HCT116 (cell line): ENCODE measurements around the gene SIRPA. TPM values are rescaled to one million over a fixed set of nuclear protein-coding genes. Genes with fewer than 3 reads are reported as not detected.

Experiments used
- ATAC-seq: fragments of 200-7000 bp; cut with Tn5 transposase; 2 replicates; pipeline ENCODE4 v1.9.1; 2020; ENCODE audit warnings: mild to moderate bottlenecking, moderate library complexity
- BruUV-seq: library from RNA; stranded (reverse); fragments of 400-500 nt; replicated peaks from 2 replicates; lab custom pipeline; 2021; lab: Mats Ljungman, UMichigan
- CTCF ChIA-PET: fragments of 300-600 bp; sonication (Branson Sonifier 250); formaldehyde crosslinking; loops from one replicate; lab custom pipeline; 2021; ENCODE audit warnings: antibody characterized with exemption; lab: Charles Lee
- POLR2A ChIA-PET: fragments of 300-600, 350-600 bp; sonication (Branson Sonifier 250); formaldehyde crosslinking; loops from one replicate; lab custom pipeline; 2021; ENCODE audit warnings: antibody characterized with exemption; lab: Charles Lee
- RAD21 ChIA-PET, 2 experiments: fragments of 300-600 bp; sonication (Branson Sonifier 250); formaldehyde crosslinking; loops; one replicate each; lab custom pipeline; 2023; ENCODE audit warnings: low total read pairs in 2 of 2; ENCODE audit not compliant: uncharacterized antibody in 2 of 2, unreplicated experiment in 2 of 2, low non-redundant PET in 1 of 2; lab: Charles Lee
- DNase-seq: peaks from one replicate; pipeline ENCODE4 v3.0.0-alpha.2; 2010; ENCODE audit warnings: low read depth, low spot score
- H2AFZ ChIP-seq: fragments of 200-600 bp; shearing (Covaris generic), sonication (generic); 2 replicates; pipeline ENCODE4 v1.6.1; 2017; ENCODE audit warnings: low read depth, mixed run types, mixed read lengths, antibody characterized with exemption, low read length; ENCODE audit not compliant: poor library complexity, severe bottlenecking
- H3K27ac ChIP-seq: 2 replicates; pipeline ENCODE4 v1.5.1; 2012; ENCODE audit warnings: low read depth, low read length
- H3K27me3 ChIP-seq: fragments of 200-600 bp; sonication (generic); 2 replicates; pipeline ENCODE4 v1.6.1; 2016; ENCODE audit warnings: mixed run types, low read length, mixed read lengths; ENCODE audit not compliant: insufficient read depth
- H3K36me3 ChIP-seq, 2 experiments: fragments of 200-500 bp in 1 of 2; fragments of 200-600 bp in 1 of 2; sonication (Bioruptor generic) in 1 of 2; sonication (generic) in 1 of 2; 2 replicates each; pipeline versions ENCODE4 v1.5.1 to v1.6.1; 2014 to 2016; ENCODE audit warnings: low read length in 2 of 2, inconsistent platforms in 1 of 2, mixed read lengths in 1 of 2, mixed run types in 1 of 2; ENCODE audit not compliant: insufficient read depth in 2 of 2, control insufficient read depth in 1 of 2
- H3K4me1 ChIP-seq, 2 experiments: fragments of 200-600 bp in 1 of 2; sonication (generic) in 1 of 2; 2 replicates each; pipeline versions ENCODE4 v1.5.1 to v1.6.1; 2012 to 2017; ENCODE audit warnings: low read length in 2 of 2, inconsistent platforms in 1 of 2, mild to moderate bottlenecking in 1 of 2, mixed read lengths in 1 of 2, mixed run types in 1 of 2, moderate library complexity in 1 of 2; ENCODE audit not compliant: insufficient read depth in 2 of 2, control insufficient read depth in 1 of 2
- H3K4me2 ChIP-seq: fragments of 200-600 bp; sonication (generic); 2 replicates; pipeline ENCODE4 v1.6.1; 2017; ENCODE audit warnings: mixed run types, low read length, mixed read lengths
- H3K4me3 ChIP-seq, 2 experiments: fragments of 200-600 bp in 1 of 2; sonication (generic) in 1 of 2; replicated peaks in 1 of 2; 2 replicates each; pipeline ENCODE4 v1.5.1; 2011 to 2016; ENCODE audit warnings: low read length in 2 of 2, control low read depth in 1 of 2, low read depth in 1 of 2, mild to moderate bottlenecking in 1 of 2, mixed read lengths in 1 of 2, mixed run types in 1 of 2
- H3K79me2 ChIP-seq: fragments of 200-600 bp; sonication (generic); 2 replicates; pipeline ENCODE4 v1.6.1; 2017; ENCODE audit warnings: mild to moderate bottlenecking, mixed run types, low read length, moderate library complexity, mixed read lengths; ENCODE audit not compliant: insufficient read depth
- H3K9ac ChIP-seq: fragments of 200-600 bp; sonication (generic); 2 replicates; pipeline ENCODE4 v1.6.1; 2016; ENCODE audit warnings: low read length, mixed read lengths
- H3K9me2 ChIP-seq: fragments of 200-600 bp; sonication (generic), shearing (Covaris generic); 2 replicates; pipeline ENCODE4 v1.6.1; 2017; ENCODE audit warnings: mixed run types, mild to moderate bottlenecking, moderate library complexity; ENCODE audit not compliant: insufficient read depth
- H3K9me3 ChIP-seq, 2 experiments: fragments of 200-500 bp in 1 of 2; fragments of 200-600 bp in 1 of 2; sonication (Bioruptor generic) in 1 of 2; sonication (generic) in 1 of 2; 2 replicates each; pipeline ENCODE4 v1.6.1; 2014 to 2017; ENCODE audit warnings: low read length in 2 of 2, mixed read lengths in 2 of 2, inconsistent platforms in 1 of 2, low read depth in 1 of 2, mild to moderate bottlenecking in 1 of 2, mixed run types in 1 of 2, moderate library complexity in 1 of 2; ENCODE audit not compliant: control insufficient read depth in 1 of 2, insufficient read depth in 1 of 2
- H4K20me1 ChIP-seq: fragments of 200-600 bp; sonication (generic), shearing (Covaris generic); 2 replicates; pipeline ENCODE4 v1.6.1; 2017; ENCODE audit warnings: mixed run types, mild to moderate bottlenecking, moderate library complexity; ENCODE audit not compliant: insufficient read depth
- ATF3 ChIP-seq: IDR thresholded peaks from 2 replicates; pipeline ENCODE4 v1.6.1; 2012
- CTCF ChIP-seq, 3 experiments: fragments of 200-600 bp in 1 of 3; sonication (generic) in 1 of 3; IDR thresholded peaks in 2 of 3; conservative IDR thresholded peaks in 1 of 3; 2 replicates each; pipeline ENCODE4 v1.5.1; 2012 to 2017; ENCODE audit warnings: low read depth in 2 of 3, low read length in 2 of 3, antibody characterized with exemption in 1 of 3, borderline replicate concordance in 1 of 3, control low read depth in 1 of 3, mild to moderate bottlenecking in 1 of 3, mixed read lengths in 1 of 3, mixed run types in 1 of 3, moderate library complexity in 1 of 3; ENCODE audit not compliant: insufficient read depth in 1 of 3
- EGR1 ChIP-seq: IDR thresholded peaks from 2 replicates; pipeline ENCODE4 v1.6.1; 2012; ENCODE audit warnings: low read depth
- POLR2A ChIP-seq: IDR thresholded peaks from 2 replicates; pipeline ENCODE4 v1.7.0; 2011; ENCODE audit warnings: borderline replicate concordance; ENCODE audit not compliant: insufficient read depth, insufficient read length; ENCODE audit errors: extremely low read depth
- RAD21 ChIP-seq: IDR thresholded peaks from 2 replicates; pipeline ENCODE4 v1.6.1; 2012; ENCODE audit warnings: low read depth, mild to moderate bottlenecking
- SIN3A ChIP-seq: IDR thresholded peaks from 2 replicates; pipeline ENCODE4 v1.6.1; 2012; ENCODE audit warnings: low read depth
- SP1 ChIP-seq: IDR thresholded peaks from 2 replicates; pipeline ENCODE4 v1.6.1; 2012; ENCODE audit warnings: low read depth
- SRF ChIP-seq: IDR thresholded peaks from 2 replicates; pipeline ENCODE4 v1.6.1; 2012; ENCODE audit warnings: low read depth
- TCF7L2 ChIP-seq: IDR thresholded peaks from 2 replicates; pipeline ENCODE4 v1.7.0; 2011; ENCODE audit warnings: borderline replicate concordance, inconsistent platforms; ENCODE audit not compliant: insufficient read depth, insufficient read length; ENCODE audit errors: extremely low read depth
- ZBTB33 ChIP-seq: IDR thresholded peaks from 2 replicates; pipeline ENCODE4 v1.6.1; 2011; ENCODE audit warnings: mild to moderate bottlenecking, low read length, moderate library complexity; ENCODE audit not compliant: insufficient replicate concordance; ENCODE audit errors: extremely low read depth
- ZNF274 ChIP-seq: fragments of 200-500 bp; sonication (Bioruptor generic); IDR thresholded peaks from 2 replicates; pipeline ENCODE4 v1.6.1; 2014; ENCODE audit warnings: mild to moderate bottlenecking, low read depth, low read length, inconsistent platforms
- intact Hi-C: fragments of 100-400 bp; cut with micrococcal nuclease; formaldehyde crosslinking; loops from 2 replicates; pipeline ENCODE4 v1.10.0; 2022
- total RNA-seq: library from RNA; stranded (reverse); gene quantifications from one replicate; pipeline ENCODE4 v1.2.1, GENCODE V29; 2021; ENCODE audit not compliant: unreplicated experiment

Gene SIRPA
- total RNA-seq, 1 experiment from 2014 or later, result 15.3 TPM

GRCh38 chr20:1982686-1983085 is 87.5 kb downstream of the SIRPA start:
- H4K20me1 ChIP-seq, result no peaks in the 10 kb centered on the region
- no peak overlapping the region for H3K4me2 ChIP-seq
- intact Hi-C loops, result no loop called here
- H3K9me3 ChIP-seq, result no peaks in the 10 kb centered on the region
- no peaks in the 10 kb centered on the region for H3K4me1 ChIP-seq
- H3K79me2 ChIP-seq, result no peaks in the 10 kb centered on the region
- TF ChIP-seq CTCF (IDR thresholded peaks at IDR 0.05 in 2 of 3, conservative IDR thresholded peaks at IDR 0.05 in 1 of 3; ENCODE audit: borderline replicate concordance in 1 of 3, insufficient read depth in 1 of 3, low read depth in 2 of 3, low read length in 2 of 3) (no peak), SP1 (no peak), SRF (no peak), TCF7L2 (no peak), POLR2A (no peak), ZBTB33 (no peak), ATF3 (no peak), EGR1 (no peak), ZNF274 (no peak), RAD21 (no peak), SIN3A (no peak)
- ATAC-seq (no peak), DNase-seq (no peak)
- ChIA-PET RAD21 (no interaction called here), CTCF (no interaction called here), POLR2A (no interaction called here)
- no peaks in the 10 kb centered on the region for H3K9me2 ChIP-seq
- peaks cover 97% of the 10 kb centered on the region for H3K27me3 ChIP-seq
- no TSS peak for BruUV-seq
- no peak overlapping the region for H3K4me3 ChIP-seq
- no peaks in the 10 kb centered on the region for H3K36me3 ChIP-seq
- H3K27ac ChIP-seq, result no peak overlapping the region
- H3K9ac ChIP-seq, result no peak overlapping the region
- H2AFZ ChIP-seq, result no peak overlapping the region
